ENCODE data around the gene CLEC16A.

Gene CLEC16A

DNA sequence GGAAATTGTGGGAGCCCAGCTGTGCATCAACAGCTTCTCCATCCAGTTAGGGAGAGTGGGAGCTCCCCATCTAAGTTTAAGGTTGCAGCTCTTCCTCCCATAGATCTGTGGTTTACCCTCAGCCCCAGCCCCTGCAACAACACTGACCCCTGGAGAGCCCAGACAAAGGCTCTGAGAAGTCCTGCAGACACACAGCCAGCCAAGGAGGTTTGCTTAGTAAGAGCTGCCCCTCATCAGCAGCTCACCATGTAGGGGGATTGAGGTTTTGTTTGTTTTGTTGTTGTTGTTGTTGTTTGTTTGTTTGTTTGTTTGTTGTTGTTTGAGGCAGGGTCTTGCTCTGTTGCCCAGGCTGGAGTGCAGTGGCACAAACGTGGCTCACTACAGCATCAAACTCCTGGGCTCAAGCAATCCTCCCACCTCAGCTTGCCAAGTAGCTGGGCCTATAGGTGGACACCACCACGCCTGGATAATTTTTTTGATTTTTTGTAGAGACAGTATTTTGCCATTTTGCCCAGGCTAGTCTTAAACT lies 138.6 kb downstream of the CLEC16A start:
- Histone ChIP-seq H3K4me3 (replicated peaks; ENCODE audit: low read depth, low read length) (no peak overlapping the region), H3K36me3 (ENCODE audit: control insufficient read depth, insufficient read depth, low read length) (peaks cover 14% of the 10 kb centered on the region), H3K27me3 (replicated peaks; ENCODE audit: control insufficient read depth, insufficient read depth, low read length) (no peaks in the 10 kb centered on the region)
- DNase-seq (ENCODE audit: extremely low read depth, insufficient read length), result no peak
- TF ChIP-seq CTCF (IDR thresholded peaks at IDR 0.05; ENCODE audit: insufficient read depth, low read length, poor library complexity, severe bottlenecking), result no peak

- peaks cover 20% of the 10 kb centered on the region for H3K36me3 ChIP-seq (ENCODE audit: control insufficient read depth, insufficient read depth, low read length)
- H3K4me3 ChIP-seq (replicated peaks; ENCODE audit: low read depth, low read length), result no peak overlapping the region
- no peak for DNase-seq (ENCODE audit: extremely low read depth, insufficient read length)
- H3K27me3 ChIP-seq (replicated peaks; ENCODE audit: control insufficient read depth, insufficient read depth, low read length), result no peaks in the 10 kb centered on the region
- TF ChIP-seq CTCF (IDR thresholded peaks at IDR 0.05; ENCODE audit: insufficient read depth, low read length, poor library complexity, severe bottlenecking), result no peak
These were observed 140.1 kb downstream of the CLEC16A start for GRCh38 chr16:11084484-11084875.

GRCh38 chr16:11084876-11085485 lies 140.6 kb downstream of the CLEC16A start:
- Histone ChIP-seq H3K36me3 (ENCODE audit: control insufficient read depth, insufficient read depth, low read length) (peaks cover 21% of the 10 kb centered on the region), H3K4me3 (replicated peaks; ENCODE audit: low read depth, low read length) (no peak overlapping the region), H3K27me3 (replicated peaks; ENCODE audit: control insufficient read depth, insufficient read depth, low read length) (no peaks in the 10 kb centered on the region)
- DNase-seq (ENCODE audit: extremely low read depth, insufficient read length), result no peak
- TF ChIP-seq CTCF (IDR thresholded peaks at IDR 0.05; ENCODE audit: insufficient read depth, low read length, poor library complexity, severe bottlenecking), result no peak

DNA sequence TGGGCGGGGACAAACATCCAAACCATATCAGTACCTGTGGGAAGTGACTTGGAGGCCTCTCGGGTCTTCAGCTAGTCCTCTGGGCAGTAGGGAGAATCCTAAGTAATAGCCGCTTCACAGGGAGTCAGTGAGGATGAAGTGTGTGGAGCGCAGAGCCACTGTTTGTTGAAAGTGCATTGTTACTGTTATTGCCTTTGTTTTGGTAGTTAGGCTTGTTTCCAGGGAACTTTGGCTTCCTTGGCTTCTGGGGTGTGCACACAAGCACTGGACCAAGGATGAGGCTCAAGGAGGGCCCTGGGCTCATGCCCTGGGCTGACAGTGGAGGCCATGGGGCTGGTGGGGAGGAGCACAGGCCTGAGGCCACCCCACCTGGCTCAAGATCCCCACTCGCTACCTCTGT lies 141.6 kb downstream of the CLEC16A start:
- Histone ChIP-seq H3K27me3 (replicated peaks; ENCODE audit: control insufficient read depth, insufficient read depth, low read length) (no peaks in the 10 kb centered on the region), H3K36me3 (ENCODE audit: control insufficient read depth, insufficient read depth, low read length) (peaks cover 19% of the 10 kb centered on the region), H3K4me3 (replicated peaks; ENCODE audit: low read depth, low read length) (no peak overlapping the region)
- TF ChIP-seq CTCF (IDR thresholded peaks at IDR 0.05; ENCODE audit: insufficient read depth, low read length, poor library complexity, severe bottlenecking), result no peak
- no peak for DNase-seq (ENCODE audit: extremely low read depth, insufficient read length)

GRCh38 chr16:11087691-11088073 lies 143.3 kb downstream of the CLEC16A start:
- peaks cover 17% of the 10 kb centered on the region for H3K36me3 ChIP-seq (ENCODE audit: control insufficient read depth, insufficient read depth, low read length)
- H3K4me3 ChIP-seq (replicated peaks; ENCODE audit: low read depth, low read length), result no peak overlapping the region
- no peaks in the 10 kb centered on the region for H3K27me3 ChIP-seq (replicated peaks; ENCODE audit: control insufficient read depth, insufficient read depth, low read length)
- no peak for TF ChIP-seq CTCF (IDR thresholded peaks at IDR 0.05; ENCODE audit: insufficient read depth, low read length, poor library complexity, severe bottlenecking)
- no peak for DNase-seq (ENCODE audit: extremely low read depth, insufficient read length)

Data from GM06990 (cell line).